A549 (cell line): ENCODE measurements around the gene OPCML. TPM values are rescaled to one million over a fixed set of nuclear protein-coding genes. Genes with fewer than 3 reads are reported as not detected.

Source experiments
- ATAC-seq, 2 experiments: fragments of 200-7000 bp in 1 of 2; fragments of >200 bp in 1 of 2; cut with Nextera tagmentation in 1 of 2; cut with Tn5 transposase in 1 of 2; 3 replicates each; pipeline versions ENCODE4 v1.8.0 to v1.9.1; 2018 to 2020; ENCODE audit warnings: mild to moderate bottlenecking in 1 of 2, moderate library complexity in 1 of 2
- CTCF ChIA-PET: fragments of 300-600 bp; sonication (Branson Sonifier 250); formaldehyde crosslinking; extraction: SDS; loops from one replicate; lab custom pipeline; 2021; ENCODE audit warnings: antibody characterized with exemption, inconsistent platforms; lab: Yijun Ruan, JAX
- POLR2A ChIA-PET: fragments of 350-600 bp; formaldehyde crosslinking; extraction: SDS; loops from one replicate; lab custom pipeline; 2021; ENCODE audit warnings: antibody characterized with exemption, inconsistent platforms; lab: Yijun Ruan, JAX
- DNase-seq, 2 experiments: peaks; one replicate each; pipeline versions ENCODE4 v3.0.0 to v3.0.0-alpha.2; 2011 to 2016; ENCODE audit warnings: low read depth in 1 of 2, low spot score in 1 of 2
- FAIRE-seq: peaks from 2 replicates; lab custom pipeline; 2011; peaks lifted over from hg19 to GRCh38; lab: Jason Lieb, UNC
- H3K27ac ChIP-seq, 2 experiments: fragments of >200 bp; sonication (Bioruptor Twin); formaldehyde crosslinking; 3 replicates each; pipeline ENCODE4 v1.5.1; 2016 to 2017
- H3K4me1 ChIP-seq: fragments of >200 bp; sonication (Bioruptor Twin); formaldehyde crosslinking; 3 replicates; pipeline ENCODE4 v1.6.1; 2016
- H3K4me2 ChIP-seq: fragments of >200 bp; sonication (Bioruptor Twin); formaldehyde crosslinking; 3 replicates; pipeline ENCODE4 v1.6.1; 2016
- H3K4me3 ChIP-seq: fragments of >200 bp; sonication (Bioruptor Twin); formaldehyde crosslinking; 3 replicates; pipeline ENCODE4 v1.5.1; 2016
- H3K9me3 ChIP-seq: fragments of >200 bp; sonication (Bioruptor Twin); formaldehyde crosslinking; 3 replicates; pipeline ENCODE4 v1.6.1; 2016
- ATOH8 ChIP-seq: fragments of 250-450 bp; sonication (Bioruptor Pico); IDR thresholded peaks from 2 replicates; pipeline ENCODE4 v1.5.0; 2020; ENCODE audit warnings: low read depth, mild to moderate bottlenecking, moderate library complexity
- BCL3 ChIP-seq: fragments of >200 bp; sonication (Bioruptor Twin); formaldehyde crosslinking; IDR thresholded peaks from 3 replicates; pipeline ENCODE4 v1.6.1; 2016
- E2F6 ChIP-seq: IDR thresholded peaks from 2 replicates; pipeline ENCODE4 v1.6.1; 2012; ENCODE audit warnings: low read depth, borderline replicate concordance
- ESRRA ChIP-seq: fragments of 150-350 bp; IDR thresholded peaks from 2 replicates; pipeline ENCODE4 v1.6.1; 2014; ENCODE audit warnings: mild to moderate bottlenecking, low read length, borderline replicate concordance
- FOSB ChIP-seq: fragments of 250-450 bp; sonication (Bioruptor Pico); IDR thresholded peaks from 2 replicates; pipeline ENCODE4 v1.5.0; 2020; ENCODE audit warnings: mild to moderate bottlenecking, moderate library complexity
- FOSL2 ChIP-seq, 2 experiments: fragments of 450-650 bp in 1 of 2; fragments of >200 bp in 1 of 2; sonication (Bioruptor Twin) in 1 of 2; formaldehyde crosslinking; IDR thresholded peaks; 2 replicates each; pipeline versions ENCODE4 v1.5.0 to v1.6.1; 2016 to 2020; ENCODE audit warnings: mild to moderate bottlenecking in 1 of 2, moderate library complexity in 1 of 2
- GATA3 ChIP-seq: IDR thresholded peaks from 2 replicates; pipeline ENCODE4 v1.6.1; 2012; ENCODE audit warnings: borderline replicate concordance
- HMGXB4 ChIP-seq: fragments of 250-450 bp; sonication (Bioruptor Pico); IDR thresholded peaks from 2 replicates; pipeline ENCODE4 v1.5.0; 2021; ENCODE audit warnings: mild to moderate bottlenecking, moderate library complexity, borderline replicate concordance
- HOXA7 ChIP-seq: fragments of 250-450 bp; sonication (Bioruptor Pico); IDR thresholded peaks from 2 replicates; pipeline ENCODE4 v1.5.0; 2020; ENCODE audit warnings: mild to moderate bottlenecking, moderate library complexity
- JUN ChIP-seq, 2 experiments: fragments of >200 bp; sonication (Bioruptor Twin); formaldehyde crosslinking; IDR thresholded peaks; 2 replicates in 1 of 2; 3 replicates in 1 of 2; pipeline ENCODE4 v1.6.1; 2016 to 2017
- NPAS2 ChIP-seq: fragments of 250-450 bp; sonication (Bioruptor Pico); IDR thresholded peaks from 2 replicates; pipeline ENCODE4 v1.8.0; 2022; ENCODE audit warnings: mild to moderate bottlenecking, moderate library complexity, borderline replicate concordance
- RAD21 ChIP-seq, 2 experiments: fragments of >200 bp in 1 of 2; sonication (Bioruptor Twin) in 1 of 2; formaldehyde crosslinking in 1 of 2; IDR thresholded peaks in 1 of 2; conservative IDR thresholded peaks in 1 of 2; 2 replicates in 1 of 2; 3 replicates in 1 of 2; pipeline ENCODE4 v1.6.1; 2012 to 2018; ENCODE audit warnings: inconsistent platforms in 1 of 2
- REST ChIP-seq: fragments of 200-600 bp; sonication (generic); IDR thresholded peaks from 2 replicates; pipeline ENCODE4 v1.6.1; 2016; ENCODE audit warnings: antibody characterized with exemption, mild to moderate bottlenecking, moderate library complexity
- SREBF2 ChIP-seq: fragments of 450-650 bp; IDR thresholded peaks from 2 replicates; pipeline ENCODE4 v1.6.1; 2014; ENCODE audit warnings: mild to moderate bottlenecking, moderate library complexity
- WGBS: methylation state at CpG from one replicate; pipeline ENCODE4 v1.1.6; 2017; ENCODE audit errors: missing lambda C conversion rate; 5-methylcytosine and 5-hydroxymethylcytosine counted together
- polyA plus RNA-seq, 4 experiments: library from polyadenylated mRNA; depleted of rRNA in 3 of 4; stranded (reverse); fragments of >200 nt; fragmentation: RNase III in 1 of 4; extraction: RNeasy Plus Mini Kit Qiagen cat#74134 plus additional on column Dnase treatment in 1 of 4; gene quantifications; 2 replicates in 3 of 4; 3 replicates in 1 of 4; pipeline ENCODE4 v1.2.3, GENCODE V29; 2011 to 2017

OPCML gene
- polyA plus RNA-seq, 2 of the 4 experiments (the other 2 are of a cell fraction), result not detected

GRCh38 chr11:132852361-132852760 lies 679.9 kb downstream of the OPCML start:
- ATAC-seq, result no peak
- Histone ChIP-seq H3K4me2 (no peak overlapping the region), H3K4me3 (no peak overlapping the region), H3K27ac (no peak overlapping the region), H3K9me3 (no peaks in the 10 kb centered on the region), H3K4me1 (no peaks in the 10 kb centered on the region)
- POLR2A ChIA-PET, result no interaction called here
- no peak for DNase-seq
- CTCF ChIA-PET, result no interaction called here
- TF ChIP-seq NPAS2 (CRISPR knock-in tag) (no peak), FOSB (CRISPR knock-in tag) (no peak), JUN (IDR thresholded peaks at IDR 0.05) (no peak), REST (no peak), BCL3 (no peak), ESRRA (no peak), ATOH8 (CRISPR knock-in tag) (no peak), FOSL2 (IDR thresholded peaks at IDR 0.05) (no peak), FOSL2 (CRISPR knock-in tag; IDR thresholded peaks at IDR 0.05) (no peak)
- FAIRE-seq, result no peak
- WGBS, result 51% methylated on average over 7 of the region's 7 CpGs

GRCh38 chr11:132851247-132851646 lies 681.1 kb downstream of the OPCML start:
- no peak overlapping the region for H3K4me3 ChIP-seq
- ChIA-PET CTCF (interaction anchor here (0.6 kb wide), 1 partner anchor 443 kb away, joined by 4 read pairs; no protein-coding TSS in a partner anchor), POLR2A (no interaction called here)
- DNase-seq, result no peak
- H3K9me3 ChIP-seq, result no peaks in the 10 kb centered on the region
- TF ChIP-seq HMGXB4 (CRISPR knock-in tag) (no peak), SREBF2 (no peak)
- no peak for FAIRE-seq
- no peaks in the 10 kb centered on the region for H3K4me1 ChIP-seq
- H3K4me2 ChIP-seq, result no peak overlapping the region
- 0% methylated on average over 2 of the region's 2 CpGs for WGBS
- ATAC-seq, result no peak
- no peak overlapping the region for H3K27ac ChIP-seq

GRCh38 chr11:132850266-132850665 lies 682.0 kb downstream of the OPCML start:
- Histone ChIP-seq H3K4me3 (no peak overlapping the region), H3K4me1 (no peaks in the 10 kb centered on the region), H3K4me2 (no peak overlapping the region)
- DNase-seq (no peak), ATAC-seq (no peak), FAIRE-seq (no peak)
- ChIA-PET CTCF (interaction anchor here (0.7 kb wide), 1 partner anchor 1907 kb away, joined by 3 read pairs; no protein-coding TSS in a partner anchor), POLR2A (no interaction called here)
- TF ChIP-seq FOSB (CRISPR knock-in tag) (no peak), RAD21 (conservative IDR thresholded peaks at IDR 0.05 in 1 of 2, IDR thresholded peaks at IDR 0.05 in 1 of 2) (no peak), FOSL2 (IDR thresholded peaks at IDR 0.05) (no peak), FOSL2 (CRISPR knock-in tag; IDR thresholded peaks at IDR 0.05) (no peak), BCL3 (no peak), HOXA7 (CRISPR knock-in tag) (no peak), GATA3 (no peak), E2F6 (no peak)
- TF ChIP-seq, all 56 proteins: peak for 0
- 10% methylated on average over 3 of the region's 3 CpGs for WGBS
- H3K27ac ChIP-seq, result no peak overlapping the region
- H3K9me3 ChIP-seq, result no peaks in the 10 kb centered on the region
